ENCODE measurements around the gene TRAF3. TPM values are rescaled to one million over a fixed set of nuclear protein-coding genes. Genes with fewer than 3 reads are reported as not detected.

Gene TRAF3
- total RNA-seq, 1 donor from 2014 or later: 25.9 TPM

DNA sequence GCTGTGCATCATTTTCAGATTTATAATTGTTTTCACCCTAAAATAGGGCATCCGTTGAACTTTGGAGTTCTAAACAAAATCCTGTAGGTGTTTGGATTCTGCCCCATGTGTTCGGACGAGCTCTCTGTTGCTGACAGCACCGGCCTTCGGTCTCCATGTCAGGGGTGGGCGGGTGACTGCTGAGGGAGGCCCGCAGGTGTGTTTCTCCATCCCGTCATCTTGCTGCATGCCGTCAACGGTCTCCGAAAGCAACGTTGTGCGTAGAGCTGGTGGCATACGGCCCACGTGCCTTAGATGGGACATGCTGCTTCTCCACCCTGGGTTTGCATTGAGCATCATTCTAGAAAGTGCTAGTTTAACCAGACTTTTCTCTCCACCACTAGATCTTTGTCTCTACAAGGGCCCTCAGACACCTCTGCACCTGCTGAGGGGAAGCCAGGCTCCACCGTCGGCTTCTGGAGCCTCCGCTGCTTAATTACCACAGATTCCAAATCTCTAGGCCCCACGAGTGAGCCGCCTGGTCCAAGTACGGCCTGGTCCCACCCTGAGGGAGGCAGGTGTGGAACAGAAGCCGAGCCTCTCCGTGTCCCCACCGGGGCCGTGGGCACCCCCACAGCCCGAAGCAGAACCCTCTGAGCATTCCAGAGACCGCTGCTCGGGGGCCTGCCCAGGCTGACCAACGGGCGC lies 129.5 kb downstream of the TRAF3 start:
- H3K27ac Mint-ChIP-seq (ENCODE audit: unreplicated experiment): no peak overlapping the region
- peaks cover 22% of the 10 kb centered on the region for H3K36me3 Mint-ChIP-seq (ENCODE audit: low read depth, unreplicated experiment)
- Histone ChIP-seq H3K36me3 (ENCODE audit: insufficient read depth, low read length) (no peaks in the 10 kb centered on the region), H3K27me3 (ENCODE audit: insufficient read depth, low read length) (no peaks in the 10 kb centered on the region), H3K9ac (ENCODE audit: low read length) (no peak overlapping the region), H3K27ac (ENCODE audit: low read depth, low read length) (no peak overlapping the region), H4K20me1 (ENCODE audit: insufficient read depth, low read length) (peaks cover 16% of the 10 kb centered on the region), H2AFZ (ENCODE audit: low read depth, low read length) (no peak overlapping the region), H3K4me3 (ENCODE audit: insufficient read depth, low read depth, low read length) (no peak overlapping the region), H3K4me1 (ENCODE audit: insufficient read depth, low read length) (no peaks in the 10 kb centered on the region), H3K79me2 (ENCODE audit: insufficient read depth, low read length) (no peaks in the 10 kb centered on the region), H3K9me3 (ENCODE audit: insufficient read depth, low read depth, low read length) (no peaks in the 10 kb centered on the region), H3K4me2 (ENCODE audit: low read length) (no peak overlapping the region)
- no peaks in the 10 kb centered on the region for H3K9me3 Mint-ChIP-seq (ENCODE audit: unreplicated experiment)
- no peak overlapping the region for H3K4me3 Mint-ChIP-seq (ENCODE audit: unreplicated experiment)
- H3K4me1 Mint-ChIP-seq (ENCODE audit: low read depth, unreplicated experiment): no peaks in the 10 kb centered on the region
- no peak for TF ChIP-seq EZH2 (IDR thresholded peaks at IDR 0.05; ENCODE audit: insufficient read depth, low read length)
- TF ChIP-seq CTCF (IDR thresholded peaks at IDR 0.05; ENCODE audit: insufficient read depth, low read depth, low read length): no peak
- no peaks in the 10 kb centered on the region for H3K27me3 Mint-ChIP-seq (ENCODE audit: low read depth, unreplicated experiment)
- DNase-seq (ENCODE audit: low read depth) (no peak), FAIRE-seq (no peak)

- no peak overlapping the region for H3K9ac ChIP-seq (ENCODE audit: low read length)
- DNase-seq (ENCODE audit: low read depth) (no peak), FAIRE-seq (no peak)
- H3K27me3 ChIP-seq (ENCODE audit: insufficient read depth, low read length): no peaks in the 10 kb centered on the region
- no peaks in the 10 kb centered on the region for H3K9me3 Mint-ChIP-seq (ENCODE audit: unreplicated experiment)
- no peaks in the 10 kb centered on the region for H3K79me2 ChIP-seq (ENCODE audit: insufficient read depth, low read length)
- H3K27ac ChIP-seq (ENCODE audit: low read depth, low read length): no peak overlapping the region
- no peaks in the 10 kb centered on the region for H3K4me1 Mint-ChIP-seq (ENCODE audit: low read depth, unreplicated experiment)
- TF ChIP-seq EZH2 (IDR thresholded peaks at IDR 0.05; ENCODE audit: insufficient read depth, low read length): no peak
- TF ChIP-seq CTCF (IDR thresholded peaks at IDR 0.05; ENCODE audit: insufficient read depth, low read depth, low read length): no peak
- no peak overlapping the region for H3K27ac Mint-ChIP-seq (ENCODE audit: unreplicated experiment)
- H3K4me3 ChIP-seq (ENCODE audit: insufficient read depth, low read depth, low read length): no peak overlapping the region
- H3K4me2 ChIP-seq (ENCODE audit: low read length): no peak overlapping the region
- no peaks in the 10 kb centered on the region for H3K9me3 ChIP-seq (ENCODE audit: insufficient read depth, low read depth, low read length)
- H3K4me3 Mint-ChIP-seq (ENCODE audit: unreplicated experiment): no peak overlapping the region
- no peak overlapping the region for H2AFZ ChIP-seq (ENCODE audit: low read depth, low read length)
- H4K20me1 ChIP-seq (ENCODE audit: insufficient read depth, low read length): peaks cover 12% of the 10 kb centered on the region
- H3K4me1 ChIP-seq (ENCODE audit: insufficient read depth, low read length): no peaks in the 10 kb centered on the region
- H3K27me3 Mint-ChIP-seq (ENCODE audit: low read depth, unreplicated experiment): no peaks in the 10 kb centered on the region
- no peaks in the 10 kb centered on the region for H3K36me3 ChIP-seq (ENCODE audit: insufficient read depth, low read length)
- peaks cover 22% of the 10 kb centered on the region for H3K36me3 Mint-ChIP-seq (ENCODE audit: low read depth, unreplicated experiment)
Measured at GRCh38 chr14:102907303-102907844, 130.1 kb downstream of the TRAF3 start.

Measured in astrocyte (in vitro differentiated cells and primary cell).